Measurements from ENCODE around the gene CNIH3. TPM values are rescaled to one million over a fixed set of nuclear protein-coding genes. Genes with fewer than 3 reads are reported as not detected.

CNIH3 gene
- total RNA-seq, 1 donor from 2014 or later: 1.5 TPM

DNA sequence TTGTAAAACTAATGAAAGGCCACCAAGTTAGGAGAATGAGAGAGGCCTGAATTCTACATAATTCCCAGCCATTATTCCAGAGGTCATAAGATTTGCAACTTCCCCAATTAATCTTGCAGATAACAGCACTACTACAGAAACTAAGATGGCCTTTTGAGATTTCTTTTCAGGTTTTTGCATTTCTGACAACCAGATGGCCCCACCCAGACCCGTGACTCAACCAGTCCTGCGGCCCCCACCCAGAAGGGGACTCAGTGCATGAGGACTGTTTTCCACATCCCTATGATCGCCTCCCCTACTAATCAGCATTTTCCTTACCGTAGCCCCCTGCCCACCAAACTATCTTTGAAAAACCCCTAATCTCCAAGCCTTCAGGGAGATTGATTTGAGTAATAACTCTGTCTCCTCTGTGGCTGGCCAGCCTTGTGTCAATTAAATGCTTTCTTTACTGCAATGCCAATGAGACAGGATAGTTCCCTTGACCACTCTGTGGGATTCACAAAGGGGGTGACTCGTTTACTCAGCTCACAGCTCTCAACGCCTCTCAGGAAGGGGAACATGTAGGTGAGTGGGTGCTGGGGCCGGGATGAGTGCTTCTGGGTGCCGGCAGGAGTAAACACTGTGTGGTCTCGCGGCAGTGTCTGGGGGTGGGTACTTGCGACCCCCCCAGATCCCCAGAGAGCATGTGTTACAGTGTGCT lies 10.5 kb upstream of the CNIH3 start:
- Mint-ChIP-seq H3K4me1 (ENCODE audit: low read depth) (no peaks in the 10 kb centered on the region), H3K27me3 (ENCODE audit: low read depth) (peaks cover 12% of the 10 kb centered on the region), H3K9me3 (ENCODE audit: low read depth) (peaks cover 6% of the 10 kb centered on the region), H3K27ac (ENCODE audit: unreplicated experiment) (no peak overlapping the region), H3K36me3 (ENCODE audit: low read depth) (no peaks in the 10 kb centered on the region), H3K4me3 (ENCODE audit: unreplicated experiment) (no peak overlapping the region)
- no peak for DNase-seq (ENCODE audit: low spot score)
- TF ChIP-seq, protein P1, sequence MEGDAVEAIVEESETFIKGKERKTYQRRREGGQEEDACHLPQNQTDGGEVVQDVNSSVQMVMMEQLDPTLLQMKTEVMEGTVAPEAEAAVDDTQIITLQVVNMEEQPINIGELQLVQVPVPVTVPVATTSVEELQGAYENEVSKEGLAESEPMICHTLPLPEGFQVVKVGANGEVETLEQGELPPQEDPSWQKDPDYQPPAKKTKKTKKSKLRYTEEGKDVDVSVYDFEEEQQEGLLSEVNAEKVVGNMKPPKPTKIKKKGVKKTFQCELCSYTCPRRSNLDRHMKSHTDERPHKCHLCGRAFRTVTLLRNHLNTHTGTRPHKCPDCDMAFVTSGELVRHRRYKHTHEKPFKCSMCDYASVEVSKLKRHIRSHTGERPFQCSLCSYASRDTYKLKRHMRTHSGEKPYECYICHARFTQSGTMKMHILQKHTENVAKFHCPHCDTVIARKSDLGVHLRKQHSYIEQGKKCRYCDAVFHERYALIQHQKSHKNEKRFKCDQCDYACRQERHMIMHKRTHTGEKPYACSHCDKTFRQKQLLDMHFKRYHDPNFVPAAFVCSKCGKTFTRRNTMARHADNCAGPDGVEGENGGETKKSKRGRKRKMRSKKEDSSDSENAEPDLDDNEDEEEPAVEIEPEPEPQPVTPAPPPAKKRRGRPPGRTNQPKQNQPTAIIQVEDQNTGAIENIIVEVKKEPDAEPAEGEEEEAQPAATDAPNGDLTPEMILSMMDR (IDR thresholded peaks at IDR 0.05): no peak

GRCh38 chr1:224607188-224608148 lies 8.6 kb upstream of the CNIH3 start:
- H3K27ac Mint-ChIP-seq (ENCODE audit: unreplicated experiment): no peak overlapping the region
- H3K36me3 Mint-ChIP-seq (ENCODE audit: low read depth): no peaks in the 10 kb centered on the region
- H3K4me1 Mint-ChIP-seq (ENCODE audit: low read depth): no peaks in the 10 kb centered on the region
- H3K9me3 Mint-ChIP-seq (ENCODE audit: low read depth): peaks cover 11% of the 10 kb centered on the region
- H3K4me3 Mint-ChIP-seq (ENCODE audit: unreplicated experiment): no peak overlapping the region
- TF ChIP-seq, protein P1 (IDR thresholded peaks at IDR 0.05): no peak
- H3K27me3 Mint-ChIP-seq (ENCODE audit: low read depth): peaks cover 8% of the 10 kb centered on the region
- no peak for DNase-seq (ENCODE audit: low spot score)

- no peak overlapping the region for H3K4me3 Mint-ChIP-seq (ENCODE audit: unreplicated experiment)
- H3K36me3 Mint-ChIP-seq (ENCODE audit: low read depth): no peaks in the 10 kb centered on the region
- TF ChIP-seq, protein P1 (IDR thresholded peaks at IDR 0.05): no peak
- DNase-seq (ENCODE audit: low spot score): no peak
- no peak overlapping the region for H3K27ac Mint-ChIP-seq (ENCODE audit: unreplicated experiment)
- no peaks in the 10 kb centered on the region for H3K27me3 Mint-ChIP-seq (ENCODE audit: low read depth)
- H3K4me1 Mint-ChIP-seq (ENCODE audit: low read depth): no peaks in the 10 kb centered on the region
- peaks cover 11% of the 10 kb centered on the region for H3K9me3 Mint-ChIP-seq (ENCODE audit: low read depth)
Measured at GRCh38 chr1:224609333-224609732, 6.8 kb upstream of the CNIH3 start.

DNA sequence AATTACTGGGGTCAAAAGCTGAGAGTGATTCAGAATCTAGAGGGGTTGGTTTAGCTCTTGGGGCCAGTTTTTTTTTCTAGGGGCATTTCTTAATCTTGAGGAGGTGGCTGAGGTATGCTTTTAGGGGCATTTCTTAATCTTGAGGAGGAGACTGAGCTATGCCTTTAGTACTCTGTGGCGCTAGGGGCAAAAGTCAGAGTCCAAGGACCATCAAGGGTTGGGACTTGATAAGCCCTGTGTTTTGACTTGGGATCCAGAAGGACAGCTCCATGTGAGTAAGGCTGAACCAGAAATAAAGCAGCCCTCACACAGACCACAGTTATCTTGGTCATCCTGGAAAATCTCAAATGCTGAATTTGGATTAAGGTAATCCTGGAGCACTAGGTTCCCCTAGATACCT lies 3.9 kb upstream of the CNIH3 start:
- peaks cover 6% of the 10 kb centered on the region for H3K9me3 Mint-ChIP-seq (ENCODE audit: low read depth)
- no peak overlapping the region for H3K4me3 Mint-ChIP-seq (ENCODE audit: unreplicated experiment)
- no peaks in the 10 kb centered on the region for H3K36me3 Mint-ChIP-seq (ENCODE audit: low read depth)
- peaks cover 14% of the 10 kb centered on the region for H3K4me1 Mint-ChIP-seq (ENCODE audit: low read depth)
- H3K27me3 Mint-ChIP-seq (ENCODE audit: low read depth): peaks cover 16% of the 10 kb centered on the region
- DNase-seq (ENCODE audit: low spot score): no peak
- no peak overlapping the region for H3K27ac Mint-ChIP-seq (ENCODE audit: unreplicated experiment)
- TF ChIP-seq, protein P1 (IDR thresholded peaks at IDR 0.05): no peak

GRCh38 chr1:224613486-224613885 lies 2.6 kb upstream of the CNIH3 start:
- H3K9me3 Mint-ChIP-seq (ENCODE audit: low read depth): peaks cover 6% of the 10 kb centered on the region
- peaks cover 18% of the 10 kb centered on the region for H3K4me1 Mint-ChIP-seq (ENCODE audit: low read depth)
- DNase-seq (ENCODE audit: low spot score): no peak
- TF ChIP-seq, protein P1 (IDR thresholded peaks at IDR 0.05): no peak
- no peak overlapping the region for H3K4me3 Mint-ChIP-seq (ENCODE audit: unreplicated experiment)
- no peaks in the 10 kb centered on the region for H3K36me3 Mint-ChIP-seq (ENCODE audit: low read depth)
- no peak overlapping the region for H3K27ac Mint-ChIP-seq (ENCODE audit: unreplicated experiment)
- peaks cover 27% of the 10 kb centered on the region for H3K27me3 Mint-ChIP-seq (ENCODE audit: low read depth)
